ENCODE results near the gene RNF157. TPM values are rescaled to one million over a fixed set of nuclear protein-coding genes. Genes with fewer than 3 reads are reported as not detected.

RNF157 gene
- total and polyA plus RNA-seq, 10 of the 15 experiments (the other 5 are each of a cell fraction or from before 2014, with no cell fraction given) = 1.4 to 15.9 (median 9.6) TPM

- TF ChIP-seq MYB (IDR thresholded peaks at IDR 0.05; ENCODE audit: borderline replicate concordance, low read depth, low read length) (peak; percentile 94), SREBF1 (IDR thresholded peaks at IDR 0.05; ENCODE audit: low read length) (no peak), RCOR1 (conservative IDR thresholded peaks at IDR 0.05; ENCODE audit: low read depth, low read length) (no peak), NBN (IDR thresholded peaks at IDR 0.05) (peak; percentile 55; the same call in 1 of the 2 replicates), NRF1 (conservative IDR thresholded peaks at IDR 0.05; ENCODE audit: low read depth, low read length) (no peak), BCLAF1 (IDR thresholded peaks at IDR 0.05) (no peak), BMI1 (IDR thresholded peaks at IDR 0.05; ENCODE audit: borderline replicate concordance) (peak; percentile 37; the same call in 1 of the 2 replicates), ZNF384 (IDR thresholded peaks at IDR 0.05; ENCODE audit: borderline replicate concordance, low read depth, low read length) (no peak), PML (IDR thresholded peaks at IDR 0.05; ENCODE audit: low read length) (no peak), ETV6 (conservative IDR thresholded peaks at IDR 0.05 in 1 of 2, IDR thresholded peaks at IDR 0.05 in 1 of 2; ENCODE audit: borderline replicate concordance in 1 of 2, low read depth in 1 of 2) (no peak; a peak in 1 of 4 replicates), TBL1XR1 (IDR thresholded peaks at IDR 0.05; ENCODE audit: low read depth, low read length) (no peak), ZBTB11 (CRISPR knock-in tag; IDR thresholded peaks at IDR 0.05) (no peak), STAT1 (conservative IDR thresholded peaks at IDR 0.05) (no peak), ZNF592 (IDR thresholded peaks at IDR 0.05) (no peak), PKNOX1 (IDR thresholded peaks at IDR 0.05) (peak; percentile 40; the same call in 1 of the 2 replicates), SP1 (IDR thresholded peaks at IDR 0.05; ENCODE audit: low read depth, low read length) (no peak), NFIC (IDR thresholded peaks at IDR 0.05; ENCODE audit: low read depth, low read length) (peak; percentile 66), TCF3 (IDR thresholded peaks at IDR 0.05; ENCODE audit: borderline replicate concordance, insufficient read depth, low read depth, low read length) (no peak), RELA (IDR thresholded peaks at IDR 0.05; ENCODE audit: borderline replicate concordance, partially characterized antibody) (no peak), MEF2A (IDR thresholded peaks at IDR 0.05; ENCODE audit: insufficient read depth, low read depth, low read length) (0 out of 2 replicates have a peak, but pooled peaks have one; percentile 13)
Observed at GRCh38 chr17:76234354-76234679, 6.0 kb downstream of the RNF157 start (continued).

All from GM12878 (cell line).